IMR-90 (cell line): Measurements from ENCODE around the gene JPH3. TPM values are rescaled to one million over a fixed set of nuclear protein-coding genes. Genes with fewer than 3 reads are reported as not detected.
A peak's percentile ranks its signal among the peaks of the same experiment; 100 is the strongest.

Experiments used
- ATAC-seq: fragments of 200-7000 bp; cut with Tn5 transposase; 2 replicates; pipeline ENCODE4 v1.9.1; 2020; ENCODE audit warnings: low read depth, mild to moderate bottlenecking, moderate library complexity
- Bru-seq: library from RNA; stranded (reverse); fragments of 400-500 nt; gene quantifications from one replicate; lab custom pipeline; 2021; lab: Mats Ljungman, UMichigan
- BruChase-seq, 2 experiments: library from RNA; stranded (reverse); fragments of 400-500 nt; gene quantifications; one replicate each; lab custom pipeline; 2021; lab: Mats Ljungman, UMichigan
- BruUV-seq: library from RNA; stranded (reverse); fragments of 400-500 nt; replicated peaks from 2 replicates; lab custom pipeline; 2021; lab: Mats Ljungman, UMichigan
- CTCF ChIA-PET: fragments of 300-600 bp; formaldehyde crosslinking; extraction: SDS; loops from one replicate; lab custom pipeline; 2021; ENCODE audit warnings: antibody characterized with exemption; lab: Yijun Ruan, JAX
- POLR2A ChIA-PET: fragments of 300-600 bp; sonication (Branson Sonifier 250); formaldehyde crosslinking; loops from one replicate; lab custom pipeline; 2022; ENCODE audit warnings: antibody characterized with exemption; ENCODE audit not compliant: unreplicated experiment; lab: Charles Lee
- DNase-seq: peaks from one replicate; pipeline ENCODE4 v3.0.0; 2013
- H2AFZ ChIP-seq: replicated peaks from 2 replicates; pipeline ENCODE3; 2013; ENCODE audit warnings: low read length, mild to moderate bottlenecking; ENCODE audit not compliant: poor library complexity
- H2AK5ac ChIP-seq: 2 replicates; pipeline ENCODE4 v1.6.1; 2013; ENCODE audit warnings: low read depth, low read length, inconsistent platforms
- H2AK9ac ChIP-seq: replicated peaks from 2 replicates; pipeline ENCODE3; 2013; ENCODE audit warnings: mild to moderate bottlenecking, low read depth, low read length, moderate library complexity; ENCODE audit not compliant: poor library complexity
- H2BK120ac ChIP-seq: 2 replicates; pipeline ENCODE4 v1.6.1; 2013; ENCODE audit warnings: low read depth, low read length, inconsistent platforms
- H2BK15ac ChIP-seq: 3 replicates; pipeline ENCODE4 v1.6.1; 2013; ENCODE audit warnings: low read depth, low read length, inconsistent platforms
- H2BK20ac ChIP-seq: 2 replicates; pipeline ENCODE4 v1.6.1; 2013; ENCODE audit warnings: low read depth, mild to moderate bottlenecking, inconsistent platforms, low read length, moderate library complexity
- H2BK5ac ChIP-seq: 2 replicates; pipeline ENCODE4 v1.6.1; 2013; ENCODE audit warnings: mild to moderate bottlenecking, low read depth, low read length, inconsistent platforms; ENCODE audit not compliant: poor library complexity, severe bottlenecking
- H3K14ac ChIP-seq: replicated peaks from 2 replicates; pipeline ENCODE4 v1.6.1; 2013; ENCODE audit warnings: low read depth, low read length, inconsistent platforms
- H3K18ac ChIP-seq: 2 replicates; pipeline ENCODE4 v1.6.1; 2013; ENCODE audit warnings: low read depth, low read length, control low read depth
- H3K23ac ChIP-seq: 2 replicates; pipeline ENCODE4 v1.6.1; 2013; ENCODE audit warnings: low read depth, low read length, inconsistent platforms
- H3K27ac ChIP-seq: 2 replicates; pipeline ENCODE4 v1.5.1; 2013; ENCODE audit warnings: mild to moderate bottlenecking, control low read depth, low read length; ENCODE audit not compliant: insufficient read depth
- H3K27me3 ChIP-seq: 2 replicates; pipeline ENCODE4 v1.6.1; 2013; ENCODE audit warnings: low read length; ENCODE audit not compliant: control insufficient read depth, insufficient read depth
- H3K36me3 ChIP-seq: 2 replicates; pipeline ENCODE4 v1.6.1; 2013; ENCODE audit warnings: low read length, mixed read lengths; ENCODE audit not compliant: control insufficient read depth, insufficient read depth
- H3K4ac ChIP-seq: 2 replicates; pipeline ENCODE4 v1.6.1; 2013; ENCODE audit warnings: low read depth, low read length, inconsistent platforms
- H3K4me1 ChIP-seq: 2 replicates; pipeline ENCODE4 v1.6.1; 2013; ENCODE audit warnings: low read length, mixed read lengths; ENCODE audit not compliant: control insufficient read depth, insufficient read depth
- H3K4me2 ChIP-seq: 2 replicates; pipeline ENCODE4 v1.6.1; 2013; ENCODE audit warnings: low read depth, mild to moderate bottlenecking, control low read depth, low read length, moderate library complexity
- H3K4me3 ChIP-seq: 2 replicates; pipeline ENCODE4 v1.5.1; 2013; ENCODE audit warnings: low read depth, mild to moderate bottlenecking, control low read depth, low read length, moderate library complexity; ENCODE audit not compliant: insufficient read depth
- H3K56ac ChIP-seq: 2 replicates; pipeline ENCODE4 v1.6.1; 2013; ENCODE audit warnings: low read length, inconsistent platforms; ENCODE audit not compliant: insufficient read depth; ENCODE audit errors: extremely low read depth
- H3K79me1 ChIP-seq, 2 experiments: 2 replicates each; pipeline ENCODE4 v1.6.1; 2013; ENCODE audit warnings: low read length in 2 of 2, inconsistent platforms in 1 of 2, low read depth in 1 of 2
- H3K9ac ChIP-seq: 2 replicates; pipeline ENCODE4 v1.6.1; 2013; ENCODE audit warnings: low read depth, low read length, control low read depth
- H3K9me1 ChIP-seq: 2 replicates; pipeline ENCODE4 v1.6.1; 2013; ENCODE audit warnings: low read length, inconsistent platforms; ENCODE audit not compliant: insufficient read depth
- H3K9me3 ChIP-seq: 2 replicates; pipeline ENCODE4 v1.6.1; 2013; ENCODE audit warnings: low read length; ENCODE audit not compliant: control insufficient read depth, insufficient read depth
- H4K20me1 ChIP-seq: 2 replicates; pipeline ENCODE4 v1.6.1; 2013; ENCODE audit warnings: low read length, inconsistent platforms; ENCODE audit not compliant: insufficient read depth
- H4K5ac ChIP-seq: 2 replicates; pipeline ENCODE4 v1.6.1; 2013; ENCODE audit warnings: mild to moderate bottlenecking, low read depth, low read length, control low read depth
- H4K8ac ChIP-seq, 2 experiments: 2 replicates each; pipeline ENCODE4 v1.6.1; 2013; ENCODE audit warnings: low read depth in 2 of 2, low read length in 2 of 2, control low read depth in 1 of 2, inconsistent platforms in 1 of 2
- H4K91ac ChIP-seq: 2 replicates; pipeline ENCODE4 v1.6.1; 2013; ENCODE audit warnings: low read depth, low read length, inconsistent platforms; ENCODE audit not compliant: insufficient read depth
- CEBPB ChIP-seq: IDR thresholded peaks from 2 replicates; pipeline ENCODE4 v1.6.1; 2012; ENCODE audit warnings: low read depth, low read length, improper control_type of control experiment
- MAFK ChIP-seq: IDR thresholded peaks from 2 replicates; pipeline ENCODE4 v1.6.1; 2012; ENCODE audit warnings: low read depth, low read length, improper control_type of control experiment
- MAZ ChIP-seq: IDR thresholded peaks from 2 replicates; pipeline ENCODE4 v1.6.1; 2012; ENCODE audit warnings: low read depth, mild to moderate bottlenecking, low read length, improper control_type of control experiment, moderate library complexity, borderline replicate concordance
- POLR2A ChIP-seq: IDR thresholded peaks from 2 replicates; pipeline ENCODE4 v1.6.1; 2012; ENCODE audit warnings: mild to moderate bottlenecking, low read depth, low read length
- WGBS, 2 experiments: methylation state at CpG; one replicate each; pipeline versions ENCODE4 v1.1.5 to v1.1.7; 2013; ENCODE audit warnings: missing lambda C conversion rate in 2 of 2; ENCODE audit not compliant: insufficient read length in 1 of 2; ENCODE audit errors: extremely low coverage in 2 of 2; 5-methylcytosine and 5-hydroxymethylcytosine counted together
- dilution Hi-C: fragments of 300-500 bp; cut with HindIII; formaldehyde crosslinking; loops from one replicate; pipeline ENCODE4 v1.14.3; 2018; ENCODE audit warnings: low sequenced_read_pairs; ENCODE audit not compliant: unreplicated experiment
- in situ Hi-C: fragments of 300-500 bp; cut with MboI; formaldehyde crosslinking; loops from 3 replicates; pipeline ENCODE4 v1.14.3; 2019; ENCODE audit warnings: low sequenced_read_pairs, inconsistent platforms, mixed read lengths
- intact Hi-C: fragments of 100-400 bp; cut with micrococcal nuclease; formaldehyde crosslinking; loops from 2 replicates; pipeline ENCODE4 v1.10.0; 2022
- long read RNA-seq: library from polyadenylated mRNA; unstranded; transcript quantifications from one replicate; pipeline ENCODE4 v2.0.0, GENCODE V29; 2021; ENCODE audit not compliant: unreplicated experiment
- polyA plus RNA-seq, 3 experiments: library from polyadenylated mRNA; depleted of rRNA; stranded (reverse); fragments of >200 nt; gene quantifications; 2 replicates each; pipeline ENCODE4 v1.2.3, GENCODE V29; 2012; ENCODE audit warnings: low replicate concordance in 1 of 3
- total RNA-seq: library from RNA; depleted of rRNA; stranded (reverse); fragments of >200 nt; gene quantifications from 2 replicates; pipeline ENCODE4 v1.2.3, GENCODE V29; 2012; rRNA removed

JPH3 gene
- total RNA-seq (under 0.01 TPM in 1 of 2 replicates, not detected in the other), polyA plus RNA-seq (2012; rRNA removed) (0.01 and 0.03 TPM in 2 replicates), Bru-seq, nascent RNA (percentile 2 among the genes with signal in this experiment), BruChase-seq, experiment 1, labeled RNA remaining after a 6-hour chase (percentile 4 among the genes with signal in this experiment), BruChase-seq, experiment 2, labeled RNA remaining after a 2-hour chase (percentile 1 among the genes with signal in this experiment)
- polyA plus RNA-seq (2012; cell fraction: cytosol; rRNA removed): 0.05 and 0.06 TPM in 2 replicates
- polyA plus RNA-seq (2012; cell fraction: nucleus; rRNA removed; ENCODE audit: low replicate concordance): 0.02 and 0.05 TPM in 2 replicates
- long read RNA-seq: 0 reads

DNA sequence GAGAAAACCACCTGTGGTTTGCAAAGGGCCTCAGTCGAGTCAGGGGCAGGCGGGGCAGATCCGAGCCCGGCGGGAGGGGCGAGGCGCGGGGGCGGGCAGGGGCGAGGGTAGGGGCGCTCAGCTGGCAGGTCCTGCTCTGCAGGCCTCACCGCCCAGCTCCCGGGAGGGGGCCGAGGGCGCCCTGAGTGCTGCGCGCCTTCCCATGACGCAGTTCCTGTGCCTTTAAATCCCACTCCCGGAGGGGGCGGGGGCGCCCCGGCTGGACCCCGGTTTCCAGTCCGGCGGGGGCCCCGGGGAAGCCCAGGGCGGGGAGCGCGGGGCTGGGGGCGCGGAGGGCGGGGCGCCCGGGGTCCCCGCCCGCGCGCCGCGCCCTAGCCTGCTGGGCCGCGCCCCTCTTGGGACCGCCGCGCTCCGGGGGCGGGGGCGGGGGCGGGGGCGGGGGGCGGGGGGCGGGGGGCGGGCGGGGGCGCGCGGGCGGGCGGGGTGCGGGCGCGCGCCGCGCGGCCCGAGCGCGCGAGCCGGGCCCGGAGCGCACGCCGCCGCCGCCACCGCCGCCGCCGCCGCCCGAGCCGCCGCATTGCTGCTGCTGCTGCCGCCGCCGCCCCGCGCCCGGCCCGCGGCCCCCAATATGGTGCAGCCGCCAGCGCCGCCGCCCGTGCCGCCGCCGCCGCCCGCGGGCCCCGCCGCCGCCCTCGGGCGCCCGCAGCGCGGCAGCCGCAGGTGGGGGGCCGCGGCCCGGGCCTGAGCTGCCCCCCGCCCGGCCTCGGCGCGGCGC, at the start of gene JPH3:
TSS of gene JPH3 (plus strand) at position 508 of the 775 bp plus-strand sequence. CDS start 639 bp downstream, outside the sequence.
- dilution Hi-C loops: no loop called here
- DNase-seq (no peak), ATAC-seq (no peak)
- H4K8ac ChIP-seq: no peak within 1 kb of the TSS
- no peaks in the 10 kb centered on the region; the same call in 1 of the 2 replicates for H4K20me1 ChIP-seq
- H3K4me3 ChIP-seq: no peak within 1 kb of the TSS
- WGBS, 2 experiments: 0% methylated on average over 7 of the region's 122 CpGs; no CpG with 5 or more reads in 1 of the 2 experiments
- no peaks in the 10 kb centered on the region for H3K9me1 ChIP-seq
- ChIA-PET POLR2A (no interaction called here), CTCF (no interaction called here)
- no peaks in the 10 kb centered on the region for H3K4me1 ChIP-seq
- H2BK5ac ChIP-seq: no peak within 1 kb of the TSS
- no peak within 1 kb of the TSS for H2AK9ac ChIP-seq
- H2AK5ac ChIP-seq: no peak within 1 kb of the TSS
- no peak within 1 kb of the TSS for H3K18ac ChIP-seq
- H3K14ac ChIP-seq: no peak within 1 kb of the TSS
- H3K27ac ChIP-seq: no peak within 1 kb of the TSS
- no peak within 1 kb of the TSS for H3K9ac ChIP-seq
- H3K23ac ChIP-seq: no peak within 1 kb of the TSS
- intact Hi-C loops: no loop called here
- peak within 1 kb of the TSS; percentile 52; the same call in 1 of the 2 replicates for H3K4me2 ChIP-seq
- H3K27me3 ChIP-seq: peaks cover 79% of the 10 kb centered on the region
- H2BK15ac ChIP-seq: no peak within 1 kb of the TSS
- no peak within 1 kb of the TSS for H3K56ac ChIP-seq
- no peak within 1 kb of the TSS for H4K5ac ChIP-seq
- H2BK20ac ChIP-seq: no peak within 1 kb of the TSS
- in situ Hi-C loops: no loop called here
- no peak within 1 kb of the TSS for H4K91ac ChIP-seq
- no TSS peak for BruUV-seq
- H2BK120ac ChIP-seq: no peak within 1 kb of the TSS
- no peaks in the 10 kb centered on the region for H3K36me3 ChIP-seq
- H3K4ac ChIP-seq: no peak within 1 kb of the TSS
- H2AFZ ChIP-seq: peak within 1 kb of the TSS; percentile 49
- TF ChIP-seq POLR2A (no peak), MAFK (no peak), MAZ (no peak), CEBPB (no peak)
- no peaks in the 10 kb centered on the region for H3K79me1 ChIP-seq
- H3K9me3 ChIP-seq: peaks cover 10% of the 10 kb centered on the region
